Activated CD4-positive, alpha-beta T cell treated with anti-CD3 and anti-CD28 coated beads for 24 hours (primary cell): Measurements from ENCODE around the gene DNAH2.
"Not testable (repeated sequence)": the region's sequence is repeated elsewhere in the genome, so short reads cannot be mapped to it uniquely, and the experiment has no call there.

Experiments used
- DNase-seq, 2 donors: peaks; one replicate each; pipeline ENCODE4 v3.0.0-alpha.2; 2020; ENCODE audit warnings: low read depth in 2 of 2

The DNAH2 gene

GRCh38 chr17:7775051-7775450 is 57.5 kb downstream of the DNAH2 start:
- no peak for DNase-seq

- no peak for DNase-seq
Measured at GRCh38 chr17:7777017-7777416, 59.5 kb downstream of the DNAH2 start.

GRCh38 chr17:7780736-7781135 is 63.2 kb downstream of the DNAH2 start:
- DNase-seq, result no peak

- DNase-seq, result no peak
Measured at GRCh38 chr17:7781429-7781828, 63.9 kb downstream of the DNAH2 start.

- no peak for DNase-seq
Measured at GRCh38 chr17:7782240-7782639, 64.7 kb downstream of the DNAH2 start.

GRCh38 chr17:7786866-7787265 is 69.3 kb downstream of the DNAH2 start:
- DNase-seq, result no peak

- DNase-seq, result no peak
Measured at GRCh38 chr17:7789131-7789530, 71.6 kb downstream of the DNAH2 start.

GRCh38 chr17:7790150-7790549 is 72.6 kb downstream of the DNAH2 start:
- DNase-seq, result no peak

- DNase-seq, result no peak
Measured at GRCh38 chr17:7792611-7793010, 75.1 kb downstream of the DNAH2 start.

- no peak for DNase-seq
Measured at GRCh38 chr17:7794075-7794663, 76.6 kb downstream of the DNAH2 start.

- DNase-seq, result no peak
Measured at GRCh38 chr17:7797976-7798375, 80.4 kb downstream of the DNAH2 start.

- no peak for DNase-seq
Measured at GRCh38 chr17:7798839-7799238, 81.3 kb downstream of the DNAH2 start.

GRCh38 chr17:7803981-7804380 is 86.4 kb downstream of the DNAH2 start:
- no peak for DNase-seq

- DNase-seq, result no peak
Measured at GRCh38 chr17:7806587-7806986, 89.0 kb downstream of the DNAH2 start.

- DNase-seq, result no peak
Measured at GRCh38 chr17:7807206-7807605, 89.7 kb downstream of the DNAH2 start.

GRCh38 chr17:7809086-7809790 is 91.7 kb downstream of the DNAH2 start:
- no peak for DNase-seq

- not testable (repeated sequence) for DNase-seq
Measured at GRCh38 chr17:7809791-7810343, 92.3 kb downstream of the DNAH2 start.

GRCh38 chr17:7811251-7811650 is 93.7 kb downstream of the DNAH2 start:
- DNase-seq, result no peak

GRCh38 chr17:7814969-7815368 is 97.4 kb downstream of the DNAH2 start:
- DNase-seq, result no peak

- no peak for DNase-seq
Measured at GRCh38 chr17:7816926-7817642, 99.5 kb downstream of the DNAH2 start.

GRCh38 chr17:7817643-7817964 is 100.1 kb downstream of the DNAH2 start:
- no peak for DNase-seq

GRCh38 chr17:7818026-7818425 is 100.5 kb downstream of the DNAH2 start:
- DNase-seq, result no peak
